Measurements from ENCODE around the gene MIAT.

GRCh38 chr22:26709617-26710390 is 52.4 kb downstream of the MIAT start:
- TF ChIP-seq CTCF (IDR thresholded peaks at IDR 0.05) = no peak
- TF ChIP-seq POLR2A (IDR thresholded peaks at IDR 0.05) = no peak

All from heart left ventricle (tissue), 13 donors.